ENCODE data around the gene MRFAP1L1.

Gene MRFAP1L1

DNA sequence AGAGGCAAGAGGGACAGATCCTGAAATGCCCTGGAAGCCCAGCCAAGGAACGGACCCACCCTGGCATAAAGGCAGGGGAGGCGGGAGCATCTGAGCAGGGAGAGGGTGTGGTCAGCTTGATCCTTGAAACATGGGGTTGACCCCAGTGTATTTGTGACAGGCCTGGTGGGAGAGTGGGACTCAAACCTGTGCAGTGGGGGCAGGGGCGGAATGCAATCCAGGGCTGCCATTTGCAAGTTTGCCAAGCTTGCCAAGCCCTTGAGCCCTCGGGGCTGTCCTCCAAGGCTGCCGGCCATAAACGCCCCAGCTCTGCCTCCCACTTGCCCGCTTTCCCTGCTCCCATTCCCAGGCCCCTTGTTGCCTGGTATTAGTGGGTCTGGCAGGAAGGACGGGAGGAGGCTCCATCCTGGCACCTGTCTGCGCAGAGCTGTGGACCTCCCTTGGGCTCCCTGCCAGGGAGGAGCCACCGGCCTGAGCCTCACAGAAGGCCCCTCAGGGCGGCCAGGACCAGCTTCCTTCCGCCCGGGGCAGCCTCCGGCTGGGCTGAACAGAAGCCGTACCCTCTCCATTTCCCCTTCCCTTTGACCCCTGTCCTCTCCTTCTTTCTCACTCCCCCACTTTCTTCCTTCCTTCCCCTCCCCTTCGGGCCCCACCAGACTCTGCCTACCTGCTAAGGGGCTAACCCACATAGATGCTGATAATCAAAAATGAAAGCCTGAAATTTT is 15.3 kb downstream of the MRFAP1L1 start:
- peak overlapping the region in 1 of 7 experiments; percentile 23 for H3K4me3 ChIP-seq
- peak overlapping the region in 17 of 21 experiments; percentile 18 to 94 (median 59) for H3K27ac ChIP-seq

GRCh38 chr4:6693231-6694176 is 16.2 kb downstream of the MRFAP1L1 start, which contains the start of gene S100P:
TSS of gene S100P (plus strand) at chr4:6693878. CDS start at chr4:6693933, 55 bp downstream.
- H3K27ac ChIP-seq: peak within 1 kb of the TSS in 18 of 21 experiments; percentile 10 to 94 (median 62)

GRCh38 chr4:6692806-6693205 is 16.9 kb downstream of the MRFAP1L1 start:
- Histone ChIP-seq H3K27ac (peak overlapping the region in 17 of 21 experiments; percentile 10 to 94 (median 57)), H3K4me3 (no peak overlapping the region)

More at GRCh38 chr4:6693231-6694176, 16.2 kb downstream of the MRFAP1L1 start, which contains the start of gene S100P:
- H3K4me3 ChIP-seq: peak within 1 kb of the TSS in 1 of 7 experiments; percentile 23

- peak overlapping the region in 17 of 21 experiments; percentile 10 to 94 (median 57) for H3K27ac ChIP-seq
These were observed 17.3 kb downstream of the MRFAP1L1 start for GRCh38 chr4:6692379-6692778.

DNA sequence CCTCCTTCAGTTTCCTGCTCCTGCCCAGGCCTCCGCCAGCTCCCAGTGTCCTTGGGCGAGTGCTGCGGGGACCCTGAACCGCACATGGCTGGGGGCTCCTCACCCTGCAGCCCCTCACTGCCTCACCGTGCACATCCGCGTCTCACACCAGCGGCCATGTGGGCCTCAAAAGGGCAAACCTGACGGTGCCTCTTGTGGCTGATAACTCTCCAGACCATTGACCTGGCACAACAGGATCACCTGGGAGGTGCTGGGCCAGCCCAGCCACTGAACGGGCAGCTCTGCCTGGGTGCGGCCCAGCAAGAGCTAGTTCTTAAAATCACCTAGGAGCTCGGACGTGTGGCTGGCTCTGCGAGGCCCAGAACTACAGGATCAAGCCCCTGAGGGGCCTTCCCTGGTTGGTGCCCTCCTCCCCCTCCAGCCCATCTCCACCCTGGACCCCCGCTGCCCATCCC is 20.1 kb downstream of the MRFAP1L1 start:
- Histone ChIP-seq H3K27ac (peak overlapping the region in 19 of 21 experiments; percentile 14 to 90 (median 71)), H3K4me3 (peak overlapping the region in 5 of 7 experiments; percentile 3 to 27 (median 14))

More at GRCh38 chr4:6692379-6692778, 17.3 kb downstream of the MRFAP1L1 start:
- H3K4me3 ChIP-seq: no peak overlapping the region

DNA sequence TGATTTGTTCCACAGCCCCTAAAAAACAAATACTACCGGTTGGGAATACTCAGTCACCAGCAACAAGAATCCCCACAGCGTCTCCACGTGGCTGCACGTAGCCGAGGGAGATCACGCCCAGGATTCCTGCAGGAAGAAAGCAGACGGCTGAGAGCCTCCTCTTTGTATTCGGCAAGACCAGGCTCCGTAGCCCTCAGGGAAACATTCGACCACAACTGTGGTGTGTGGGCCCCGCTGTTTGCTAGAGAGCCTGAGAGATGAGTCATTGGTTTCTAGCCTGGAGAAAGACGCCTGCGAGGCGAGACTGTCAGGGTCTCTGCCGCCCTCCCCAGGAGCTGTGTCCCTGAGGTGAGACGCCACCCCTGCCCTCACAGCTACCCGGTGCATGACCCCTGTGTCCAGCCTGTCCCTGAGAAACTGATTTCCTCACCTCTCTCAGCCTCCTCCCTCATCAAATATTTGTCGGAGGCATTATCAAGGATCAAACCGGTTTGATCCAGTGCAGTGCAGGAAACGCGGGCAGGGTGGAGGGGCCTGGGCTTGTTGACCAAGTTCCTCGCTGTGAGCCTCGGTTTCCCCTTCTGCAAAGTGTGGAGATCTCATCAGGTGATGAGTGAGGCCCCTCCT is 20.7 kb downstream of the MRFAP1L1 start:
- Histone ChIP-seq H3K4me3 (peak overlapping the region in 4 of 7 experiments; percentile 3 to 27 (median 16)), H3K27ac (peak overlapping the region in 19 of 21 experiments; percentile 14 to 90 (median 71))

DNA sequence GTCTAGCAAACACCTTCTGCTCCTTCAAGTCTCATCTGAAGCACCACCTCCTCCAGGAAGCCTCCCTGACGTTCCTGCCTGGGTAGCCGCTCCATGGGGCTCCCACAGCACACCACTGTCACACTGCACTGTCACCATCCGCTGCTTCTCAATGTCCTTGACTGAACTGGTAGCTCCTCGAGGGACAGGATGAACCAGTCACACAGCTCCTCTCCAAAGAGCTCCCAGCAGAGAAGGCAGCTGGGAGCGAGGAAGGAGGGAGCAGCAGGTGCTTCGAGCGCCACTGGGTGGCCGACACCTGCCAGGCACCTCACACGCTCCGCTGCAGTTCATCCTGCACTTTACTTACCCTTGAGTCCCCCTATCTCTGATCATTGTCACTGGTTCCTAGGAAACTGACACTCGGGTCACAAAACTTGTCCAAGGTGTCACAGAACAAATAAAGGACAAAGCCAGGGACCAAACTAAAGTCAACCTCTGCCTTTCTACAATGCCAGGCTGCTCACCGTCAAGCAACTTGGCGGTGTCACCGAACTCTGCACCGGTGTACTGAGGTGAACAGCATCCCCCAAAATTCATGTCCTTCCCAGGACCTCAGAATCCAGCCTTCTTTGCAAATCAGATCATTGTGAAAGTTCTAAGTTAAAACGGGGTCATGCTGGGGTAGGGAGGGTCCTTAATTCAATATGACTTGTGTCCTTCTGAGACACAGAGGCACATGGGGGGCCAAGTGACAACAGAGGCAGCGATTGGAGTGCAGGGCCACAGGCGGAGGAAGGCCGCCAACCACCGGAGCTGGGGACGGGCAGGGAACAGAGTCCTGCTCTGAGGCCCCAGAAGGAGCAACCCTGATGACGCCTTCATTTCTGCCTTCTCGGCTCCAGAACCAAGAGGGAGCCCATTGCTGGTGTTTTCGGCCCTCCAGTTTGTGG is 21.5 kb downstream of the MRFAP1L1 start:
- Histone ChIP-seq H3K27ac (peak overlapping the region in 18 of 21 experiments; percentile 14 to 90 (median 72)), H3K4me3 (no peak overlapping the region)

DNA sequence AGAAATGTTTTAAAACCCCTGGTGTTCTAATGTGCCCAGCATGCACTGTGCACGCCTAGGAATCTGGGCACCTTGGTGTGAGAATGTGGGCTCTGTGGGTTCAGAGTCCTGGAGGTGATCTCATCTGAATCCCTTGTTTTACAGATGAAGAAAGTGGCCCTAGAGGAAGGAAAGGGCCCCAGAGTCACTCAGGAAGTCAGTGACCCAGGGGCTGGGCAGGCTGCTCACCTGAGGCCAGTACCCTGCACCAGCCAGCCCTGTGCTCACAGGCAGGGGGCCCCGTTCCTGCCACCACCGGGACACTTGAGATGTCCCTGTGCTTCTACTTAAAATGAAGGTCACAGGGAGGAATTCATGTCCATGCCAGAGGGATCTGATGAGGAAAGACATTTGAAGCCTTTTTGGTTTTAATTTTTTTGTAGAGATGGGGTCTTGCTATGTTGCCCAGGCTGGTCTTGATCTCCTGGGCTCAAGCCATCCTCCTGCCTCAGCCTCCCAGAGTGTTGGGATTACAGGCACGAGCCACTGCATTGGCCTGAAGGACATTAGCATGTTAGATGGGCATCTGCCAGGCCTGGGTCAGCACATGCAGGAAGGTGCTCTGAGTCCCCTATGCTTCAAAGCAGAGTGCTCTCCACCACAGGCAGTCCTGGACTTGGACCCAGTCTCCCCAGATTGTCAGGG is 23.4 kb downstream of the MRFAP1L1 start:
- Histone ChIP-seq H3K27ac (peak overlapping the region in 1 of 21 experiments; percentile 11), H3K4me3 (no peak overlapping the region)

DNA sequence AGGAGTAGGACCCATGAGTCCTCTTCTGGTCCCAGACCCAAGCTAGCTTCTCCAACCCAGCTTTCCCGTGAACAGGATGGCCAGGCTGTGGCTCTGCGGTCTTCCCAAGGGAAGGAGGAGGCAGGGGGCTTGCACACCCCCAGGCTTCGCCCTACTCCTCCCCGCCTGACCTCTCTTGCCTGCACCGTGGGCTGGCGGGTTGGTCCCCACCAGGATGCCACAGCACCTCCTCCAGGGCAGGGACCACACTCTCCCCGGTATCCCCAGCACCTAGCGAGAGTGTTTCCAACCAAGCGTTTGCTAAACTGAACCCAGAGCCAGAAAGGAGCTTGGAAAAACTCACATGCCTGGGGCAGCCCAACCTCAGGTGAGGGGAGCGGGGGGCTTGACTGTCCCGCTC is 25.0 kb downstream of the MRFAP1L1 start:
- Histone ChIP-seq H3K27ac (no peak overlapping the region), H3K4me3 (no peak overlapping the region)

DNA sequence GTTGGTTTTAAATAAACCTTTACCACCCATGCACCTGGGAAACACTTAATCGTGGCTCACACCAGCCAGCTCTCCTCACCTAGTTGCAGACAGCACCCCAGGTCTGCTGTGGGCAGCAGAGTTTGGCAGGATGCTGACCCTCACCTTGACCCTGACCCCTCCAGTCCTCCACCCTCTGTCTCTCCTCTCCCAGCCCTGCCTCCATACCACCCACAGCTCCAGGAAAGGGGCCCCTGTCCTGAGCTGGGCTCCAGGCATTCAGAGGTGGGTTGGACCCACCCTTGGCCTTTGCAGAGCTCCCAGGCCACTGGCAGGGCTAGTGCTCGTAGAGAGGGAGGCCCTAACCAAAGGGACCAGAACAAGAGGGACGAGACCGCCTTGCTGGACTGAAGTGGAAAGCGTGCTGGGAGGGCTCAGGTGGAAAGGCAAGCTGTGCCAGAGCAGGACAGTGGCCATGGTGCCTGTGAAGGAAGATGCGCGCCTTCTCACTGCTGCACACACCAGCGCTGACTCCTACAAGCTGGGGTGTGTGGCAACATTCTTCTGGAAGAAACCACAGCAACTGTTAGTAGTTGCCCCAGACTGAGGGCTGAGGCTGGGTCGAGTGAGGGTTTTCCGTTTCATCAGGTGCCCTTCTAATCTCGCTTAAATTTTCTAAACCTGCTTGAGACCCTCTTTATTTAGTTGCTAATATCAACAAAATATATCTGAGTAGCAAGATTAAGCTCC is 26.6 kb downstream of the MRFAP1L1 start:
- Histone ChIP-seq H3K4me3 (no peak overlapping the region), H3K27ac (no peak overlapping the region)

DNA sequence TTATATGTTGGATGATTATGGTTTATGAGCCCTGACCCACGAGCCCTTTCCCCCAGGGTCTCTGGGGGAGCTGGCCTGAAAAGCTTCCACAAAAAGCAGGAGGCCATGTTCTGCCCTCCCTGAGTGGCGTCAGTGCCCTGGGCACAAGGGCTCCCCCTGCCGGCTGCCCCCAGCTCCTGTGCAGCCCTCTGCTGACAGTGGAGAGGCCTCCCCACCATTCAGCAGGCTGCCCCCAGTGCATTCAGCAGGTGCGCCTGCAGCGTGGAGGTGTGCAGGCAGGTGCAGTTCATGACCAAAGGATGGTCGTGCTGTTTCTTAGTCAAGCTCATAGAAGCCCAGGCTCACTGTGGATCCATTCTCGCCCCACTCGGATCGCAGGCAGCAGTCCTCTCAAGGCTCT is 28.5 kb downstream of the MRFAP1L1 start:
- no peak overlapping the region for H3K4me3 ChIP-seq
- no peak overlapping the region for H3K27ac ChIP-seq

GRCh38 chr4:6680372-6681034 is 29.2 kb downstream of the MRFAP1L1 start:
- H3K27ac ChIP-seq: no peak overlapping the region
- H3K4me3 ChIP-seq: no peak overlapping the region

GRCh38 chr4:6676722-6677558 is 32.7 kb downstream of the MRFAP1L1 start:
- H3K4me3 ChIP-seq: no peak overlapping the region
- H3K27ac ChIP-seq: no peak overlapping the region

DNA sequence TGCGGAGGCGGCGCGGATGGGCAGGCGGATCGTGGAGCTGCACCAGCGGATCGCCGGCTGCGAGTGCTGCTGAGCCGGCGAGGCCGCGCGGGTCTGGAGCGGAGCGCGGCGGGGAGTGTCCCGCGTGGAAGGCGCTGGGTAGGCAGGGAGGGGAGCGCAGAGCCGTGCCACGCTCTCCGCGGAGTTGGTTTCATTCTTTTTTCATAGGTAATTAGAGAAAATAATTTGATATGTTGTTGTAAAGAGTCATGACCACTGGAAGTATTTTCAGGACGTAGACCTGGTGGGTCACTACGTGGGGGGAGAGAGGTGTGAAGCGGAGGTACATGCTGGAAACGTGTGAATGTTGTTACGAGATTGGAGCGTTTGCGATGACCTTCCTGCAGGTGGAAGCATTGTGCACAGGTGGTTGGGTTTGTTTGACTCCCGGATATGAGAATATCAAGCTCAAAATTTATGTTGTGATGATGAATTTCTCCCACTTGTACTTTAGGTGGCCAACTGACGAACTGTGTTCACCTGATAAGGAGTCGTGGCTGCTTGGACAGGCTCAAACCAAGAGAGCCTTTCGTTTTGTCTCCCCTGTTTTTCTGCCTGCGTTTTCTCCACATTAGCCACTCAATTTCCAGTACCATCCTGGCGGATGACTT is 35.0 kb downstream of the MRFAP1L1 start:
- peak overlapping the region; percentile 62 to 87 (median 74) for H3K4me3 ChIP-seq
- peak overlapping the region in 20 of 21 experiments; percentile 1 to 90 (median 82) for H3K27ac ChIP-seq
